Measurements from ENCODE around the gene SMOC1. TPM values are rescaled to one million over a fixed set of nuclear protein-coding genes. Genes with fewer than 3 reads are reported as not detected.

The SMOC1 gene
- polyA plus RNA-seq, 3 donors = not detected

GRCh38 chr14:70002589-70003346 is 123.6 kb downstream of the SMOC1 start:
- H3K9me3 Mint-ChIP-seq = no peaks in the 10 kb centered on the region
- no peak overlapping the region for H3K27ac Mint-ChIP-seq
- Histone ChIP-seq H3K4me2 (replicated peaks; ENCODE audit: extremely low read depth, low read length, poor library complexity, severe bottlenecking) (no peak overlapping the region), H3K4me1 (ENCODE audit: control insufficient read depth in 1 of 2, insufficient read depth in 2 of 2, low read length in 2 of 2) (no peaks in the 10 kb centered on the region), H3K9me3 (replicated peaks in 1 of 2; ENCODE audit: control insufficient read depth in 1 of 2, insufficient read depth in 1 of 2, low read length in 2 of 2) (no peaks in the 10 kb centered on the region), H3K9ac (ENCODE audit: insufficient read depth, low read length, poor library complexity, severe bottlenecking) (no peak overlapping the region), H2AFZ (ENCODE audit: insufficient read depth, low read depth, low read length, poor library complexity, severe bottlenecking) (no peak overlapping the region), H3K27me3 (ENCODE audit: control insufficient read depth in 2 of 2, insufficient read depth in 2 of 2, low read length in 2 of 2) (no peaks in the 10 kb centered on the region), H3K27ac (ENCODE audit: low read depth in 1 of 2, low read length in 2 of 2) (no peak overlapping the region), H3K79me2 (ENCODE audit: insufficient read depth, low read length) (no peaks in the 10 kb centered on the region), H3K36me3 (replicated peaks in 1 of 2; ENCODE audit: control insufficient read depth in 1 of 2, insufficient read depth in 2 of 2, low read length in 2 of 2) (no peaks in the 10 kb centered on the region), H3K4me3 (replicated peaks in 1 of 3; ENCODE audit: low read depth in 2 of 3, low read length in 3 of 3) (no peak overlapping the region), H4K20me1 (ENCODE audit: insufficient read depth, low read length) (no peaks in the 10 kb centered on the region)
- no peak for TF ChIP-seq CTCF (IDR thresholded peaks at IDR 0.05)
- H3K36me3 Mint-ChIP-seq = no peaks in the 10 kb centered on the region
- intact Hi-C loops (cut with micrococcal nuclease) = no loop called here
- DNase-seq = no peak
- WGBS (ENCODE audit: insufficient coverage) = 100% methylated on average over 3 of the region's 6 CpGs
- peaks cover 3% of the 10 kb centered on the region for H3K4me1 Mint-ChIP-seq
- peaks cover 0 to 3% (median 3%) of the 10 kb centered on the region in 3 donors for H3K27me3 Mint-ChIP-seq (ENCODE audit: low read depth in 3 of 3)
- H3K4me3 Mint-ChIP-seq = no peak overlapping the region

- Histone ChIP-seq H3K9ac (ENCODE audit: insufficient read depth, low read length, poor library complexity, severe bottlenecking) (no peak overlapping the region), H3K4me2 (replicated peaks; ENCODE audit: extremely low read depth, low read length, poor library complexity, severe bottlenecking) (no peak overlapping the region), H3K9me3 (replicated peaks in 1 of 2; ENCODE audit: control insufficient read depth in 1 of 2, insufficient read depth in 1 of 2, low read length in 2 of 2) (no peaks in the 10 kb centered on the region), H3K27ac (ENCODE audit: low read depth in 1 of 2, low read length in 2 of 2) (no peak overlapping the region), H3K4me3 (replicated peaks in 1 of 3; ENCODE audit: low read depth in 2 of 3, low read length in 3 of 3) (no peak overlapping the region), H2AFZ (ENCODE audit: insufficient read depth, low read depth, low read length, poor library complexity, severe bottlenecking) (no peak overlapping the region), H3K36me3 (replicated peaks in 1 of 2; ENCODE audit: control insufficient read depth in 1 of 2, insufficient read depth in 2 of 2, low read length in 2 of 2) (no peaks in the 10 kb centered on the region), H4K20me1 (ENCODE audit: insufficient read depth, low read length) (no peaks in the 10 kb centered on the region), H3K27me3 (ENCODE audit: control insufficient read depth in 2 of 2, insufficient read depth in 2 of 2, low read length in 2 of 2) (no peaks in the 10 kb centered on the region), H3K4me1 (ENCODE audit: control insufficient read depth in 1 of 2, insufficient read depth in 2 of 2, low read length in 2 of 2) (no peaks in the 10 kb centered on the region), H3K79me2 (ENCODE audit: insufficient read depth, low read length) (no peaks in the 10 kb centered on the region)
- Mint-ChIP-seq H3K27ac (no peak overlapping the region), H3K4me3 (no peak overlapping the region), H3K36me3 (no peaks in the 10 kb centered on the region), H3K9me3 (no peaks in the 10 kb centered on the region), H3K27me3 (ENCODE audit: low read depth in 3 of 3) (peaks cover 0 to 3% (median 1%) of the 10 kb centered on the region in 3 donors), H3K4me1 (peaks cover 9% of the 10 kb centered on the region)
- no peak for DNase-seq
- TF ChIP-seq CTCF (IDR thresholded peaks at IDR 0.05) = no peak
- WGBS (ENCODE audit: insufficient coverage) = 83% methylated on average over 2 of the region's 2 CpGs
- intact Hi-C loops (cut with micrococcal nuclease) = no loop called here
Observed at GRCh38 chr14:70004791-70005190, 125.6 kb downstream of the SMOC1 start.
